Fibroblast of lung (primary cell): ENCODE data around the gene ERI2.

Source experiments
- EZH2 ChIP-seq: IDR thresholded peaks from 2 replicates; pipeline ENCODE4 v1.5.1; 2012; ENCODE audit warnings: low read length, control low read depth, mild to moderate bottlenecking; ENCODE audit errors: missing control alignments
- TF ChIP-seq, protein P1 (sequence below), 2 donors: IDR thresholded peaks in 1 of 2; conservative IDR thresholded peaks in 1 of 2; 1 replicate in 1 of 2; 2 replicates in 1 of 2; pipeline ENCODE4 v1.5.1; 2011 to 2012; ENCODE audit warnings: low read length in 2 of 2, control low read depth in 1 of 2, inconsistent platforms in 1 of 2, low read depth in 1 of 2, mild to moderate bottlenecking in 1 of 2

DNA sequence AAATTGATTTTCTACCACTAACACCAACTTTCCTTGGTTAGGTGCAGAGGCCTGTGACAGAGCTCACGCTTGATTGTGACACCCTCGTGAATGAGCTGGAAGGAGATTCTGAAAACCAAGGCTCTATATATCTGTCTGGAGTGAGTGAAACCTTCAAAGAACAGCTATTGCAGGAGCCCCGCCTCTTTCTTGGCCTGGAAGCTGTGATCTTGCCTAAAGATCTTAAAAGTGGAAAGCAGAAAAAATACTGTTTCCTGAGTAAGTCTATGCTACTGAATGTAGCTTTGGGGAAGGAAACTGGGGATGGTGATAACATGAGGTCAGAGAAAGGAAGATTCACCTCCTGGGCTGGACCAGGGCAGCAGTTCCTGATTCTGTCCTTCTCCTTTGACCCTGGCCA lies 38.3 kb upstream of the ERI2 start:
- TF ChIP-seq, protein P1, sequence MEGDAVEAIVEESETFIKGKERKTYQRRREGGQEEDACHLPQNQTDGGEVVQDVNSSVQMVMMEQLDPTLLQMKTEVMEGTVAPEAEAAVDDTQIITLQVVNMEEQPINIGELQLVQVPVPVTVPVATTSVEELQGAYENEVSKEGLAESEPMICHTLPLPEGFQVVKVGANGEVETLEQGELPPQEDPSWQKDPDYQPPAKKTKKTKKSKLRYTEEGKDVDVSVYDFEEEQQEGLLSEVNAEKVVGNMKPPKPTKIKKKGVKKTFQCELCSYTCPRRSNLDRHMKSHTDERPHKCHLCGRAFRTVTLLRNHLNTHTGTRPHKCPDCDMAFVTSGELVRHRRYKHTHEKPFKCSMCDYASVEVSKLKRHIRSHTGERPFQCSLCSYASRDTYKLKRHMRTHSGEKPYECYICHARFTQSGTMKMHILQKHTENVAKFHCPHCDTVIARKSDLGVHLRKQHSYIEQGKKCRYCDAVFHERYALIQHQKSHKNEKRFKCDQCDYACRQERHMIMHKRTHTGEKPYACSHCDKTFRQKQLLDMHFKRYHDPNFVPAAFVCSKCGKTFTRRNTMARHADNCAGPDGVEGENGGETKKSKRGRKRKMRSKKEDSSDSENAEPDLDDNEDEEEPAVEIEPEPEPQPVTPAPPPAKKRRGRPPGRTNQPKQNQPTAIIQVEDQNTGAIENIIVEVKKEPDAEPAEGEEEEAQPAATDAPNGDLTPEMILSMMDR (conservative IDR thresholded peaks at IDR 0.05 in 1 of 2, IDR thresholded peaks at IDR 0.05 in 1 of 2; ENCODE audit: low read depth in 1 of 2, low read length in 2 of 2) = no peak
- no peak for TF ChIP-seq EZH2
